IMR-90 (cell line): ENCODE results near the gene SAMSN1.

ENCODE experiments used
- BHLHE40 ChIP-seq: fragments of 150-350 bp; IDR thresholded peaks from 2 replicates; pipeline ENCODE4 v1.6.1; 2016; ENCODE audit warnings: mild to moderate bottlenecking, low read depth, low read length
- CEBPB ChIP-seq: IDR thresholded peaks from 2 replicates; pipeline ENCODE4 v1.6.1; 2012; ENCODE audit warnings: low read depth, low read length, improper control_type of control experiment
- MAFK ChIP-seq: IDR thresholded peaks from 2 replicates; pipeline ENCODE4 v1.6.1; 2012; ENCODE audit warnings: low read depth, low read length, improper control_type of control experiment
- MXI1 ChIP-seq: IDR thresholded peaks from 2 replicates; pipeline ENCODE4 v1.6.1; 2012; ENCODE audit warnings: low read depth, mild to moderate bottlenecking, low read length, moderate library complexity, borderline replicate concordance
- POLR2A ChIP-seq: IDR thresholded peaks from 2 replicates; pipeline ENCODE4 v1.6.1; 2012; ENCODE audit warnings: mild to moderate bottlenecking, low read depth, low read length
- RAD21 ChIP-seq: IDR thresholded peaks from 2 replicates; pipeline ENCODE4 v1.6.1; 2012; ENCODE audit warnings: low read length, improper control_type of control experiment
- RCOR1 ChIP-seq: IDR thresholded peaks from 2 replicates; pipeline ENCODE4 v1.6.1; 2012; ENCODE audit warnings: mild to moderate bottlenecking, low read length, improper control_type of control experiment; ENCODE audit not compliant: insufficient replicate concordance
- RFX5 ChIP-seq: IDR thresholded peaks from 2 replicates; pipeline ENCODE4 v1.8.0; 2012; ENCODE audit warnings: low read depth, mild to moderate bottlenecking, low read length, moderate library complexity
- SMC3 ChIP-seq: fragments of 150-350 bp; IDR thresholded peaks from 2 replicates; pipeline ENCODE4 v1.6.1; 2016; ENCODE audit warnings: low read depth, mild to moderate bottlenecking, antibody characterized with exemption, low read length, moderate library complexity
- TF ChIP-seq, protein P1 (sequence below): conservative IDR thresholded peaks from 2 replicates; pipeline ENCODE4 v1.5.1; 2012; ENCODE audit warnings: mild to moderate bottlenecking, low read depth, low read length, improper control_type of control experiment
- TF ChIP-seq, protein P2 (sequence below): fragments of 150-350 bp; IDR thresholded peaks from 2 replicates; pipeline ENCODE4 v1.6.1; 2016; ENCODE audit warnings: low read depth, mild to moderate bottlenecking, low read length, moderate library complexity, borderline replicate concordance
- TF ChIP-seq, protein P3 (sequence below): fragments of 150-350 bp; IDR thresholded peaks from 2 replicates; pipeline ENCODE4 v1.6.1; 2017; ENCODE audit warnings: mild to moderate bottlenecking, antibody characterized with exemption, low read length, low read depth

DNA sequence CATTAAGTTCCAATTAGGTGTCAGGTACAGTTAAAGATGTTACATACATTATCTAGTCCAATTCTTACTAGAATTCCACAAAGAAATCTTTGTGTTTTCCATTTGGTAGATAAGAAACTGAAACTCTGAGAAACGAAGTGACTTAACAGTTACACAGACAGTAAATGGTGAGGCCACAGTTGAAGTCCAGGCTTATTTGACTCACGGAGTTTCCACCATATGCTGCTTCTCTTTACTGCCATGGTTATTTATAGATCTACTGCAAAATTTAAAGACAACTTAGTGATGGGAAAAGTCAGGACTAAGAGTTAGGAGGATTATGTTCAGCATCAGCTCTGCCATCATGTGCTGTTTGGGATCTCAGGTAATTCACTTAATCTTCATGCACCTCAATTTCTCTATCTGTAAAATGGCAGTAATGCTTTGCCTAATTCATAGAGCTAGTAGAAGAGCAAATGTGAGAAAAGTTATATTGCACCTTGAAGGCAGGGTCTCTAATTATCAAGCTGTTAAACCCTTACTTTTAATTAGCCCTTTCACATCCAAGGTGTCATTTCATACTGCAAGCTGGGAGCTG, 26.2 kb upstream of the SAMSN1 start:
- TF ChIP-seq, protein P1, sequence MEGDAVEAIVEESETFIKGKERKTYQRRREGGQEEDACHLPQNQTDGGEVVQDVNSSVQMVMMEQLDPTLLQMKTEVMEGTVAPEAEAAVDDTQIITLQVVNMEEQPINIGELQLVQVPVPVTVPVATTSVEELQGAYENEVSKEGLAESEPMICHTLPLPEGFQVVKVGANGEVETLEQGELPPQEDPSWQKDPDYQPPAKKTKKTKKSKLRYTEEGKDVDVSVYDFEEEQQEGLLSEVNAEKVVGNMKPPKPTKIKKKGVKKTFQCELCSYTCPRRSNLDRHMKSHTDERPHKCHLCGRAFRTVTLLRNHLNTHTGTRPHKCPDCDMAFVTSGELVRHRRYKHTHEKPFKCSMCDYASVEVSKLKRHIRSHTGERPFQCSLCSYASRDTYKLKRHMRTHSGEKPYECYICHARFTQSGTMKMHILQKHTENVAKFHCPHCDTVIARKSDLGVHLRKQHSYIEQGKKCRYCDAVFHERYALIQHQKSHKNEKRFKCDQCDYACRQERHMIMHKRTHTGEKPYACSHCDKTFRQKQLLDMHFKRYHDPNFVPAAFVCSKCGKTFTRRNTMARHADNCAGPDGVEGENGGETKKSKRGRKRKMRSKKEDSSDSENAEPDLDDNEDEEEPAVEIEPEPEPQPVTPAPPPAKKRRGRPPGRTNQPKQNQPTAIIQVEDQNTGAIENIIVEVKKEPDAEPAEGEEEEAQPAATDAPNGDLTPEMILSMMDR, result no peak
- no peak for TF ChIP-seq RAD21
- TF ChIP-seq MXI1, result no peak
- no peak for TF ChIP-seq CEBPB
- no peak for TF ChIP-seq POLR2A
- TF ChIP-seq, protein P2, sequence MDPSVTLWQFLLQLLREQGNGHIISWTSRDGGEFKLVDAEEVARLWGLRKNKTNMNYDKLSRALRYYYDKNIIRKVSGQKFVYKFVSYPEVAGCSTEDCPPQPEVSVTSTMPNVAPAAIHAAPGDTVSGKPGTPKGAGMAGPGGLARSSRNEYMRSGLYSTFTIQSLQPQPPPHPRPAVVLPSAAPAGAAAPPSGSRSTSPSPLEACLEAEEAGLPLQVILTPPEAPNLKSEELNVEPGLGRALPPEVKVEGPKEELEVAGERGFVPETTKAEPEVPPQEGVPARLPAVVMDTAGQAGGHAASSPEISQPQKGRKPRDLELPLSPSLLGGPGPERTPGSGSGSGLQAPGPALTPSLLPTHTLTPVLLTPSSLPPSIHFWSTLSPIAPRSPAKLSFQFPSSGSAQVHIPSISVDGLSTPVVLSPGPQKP, result no peak
- no peak for TF ChIP-seq RCOR1
- no peak for TF ChIP-seq RFX5
- TF ChIP-seq, protein P3, sequence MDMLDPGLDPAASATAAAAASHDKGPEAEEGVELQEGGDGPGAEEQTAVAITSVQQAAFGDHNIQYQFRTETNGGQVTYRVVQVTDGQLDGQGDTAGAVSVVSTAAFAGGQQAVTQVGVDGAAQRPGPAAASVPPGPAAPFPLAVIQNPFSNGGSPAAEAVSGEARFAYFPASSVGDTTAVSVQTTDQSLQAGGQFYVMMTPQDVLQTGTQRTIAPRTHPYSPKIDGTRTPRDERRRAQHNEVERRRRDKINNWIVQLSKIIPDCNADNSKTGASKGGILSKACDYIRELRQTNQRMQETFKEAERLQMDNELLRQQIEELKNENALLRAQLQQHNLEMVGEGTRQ, result no peak
- no peak for TF ChIP-seq BHLHE40
- TF ChIP-seq MAFK, result no peak
- no peak for TF ChIP-seq SMC3
